GM19035 (cell line): ENCODE measurements around the gene KBTBD3.

ENCODE experiments used
- ATAC-seq: cut with Tn5 transposase; IDR thresholded peaks from one replicate; pipeline ENCODE4 v1.9.1; 2021; ENCODE audit not compliant: unreplicated experiment

The KBTBD3 gene, protein sequence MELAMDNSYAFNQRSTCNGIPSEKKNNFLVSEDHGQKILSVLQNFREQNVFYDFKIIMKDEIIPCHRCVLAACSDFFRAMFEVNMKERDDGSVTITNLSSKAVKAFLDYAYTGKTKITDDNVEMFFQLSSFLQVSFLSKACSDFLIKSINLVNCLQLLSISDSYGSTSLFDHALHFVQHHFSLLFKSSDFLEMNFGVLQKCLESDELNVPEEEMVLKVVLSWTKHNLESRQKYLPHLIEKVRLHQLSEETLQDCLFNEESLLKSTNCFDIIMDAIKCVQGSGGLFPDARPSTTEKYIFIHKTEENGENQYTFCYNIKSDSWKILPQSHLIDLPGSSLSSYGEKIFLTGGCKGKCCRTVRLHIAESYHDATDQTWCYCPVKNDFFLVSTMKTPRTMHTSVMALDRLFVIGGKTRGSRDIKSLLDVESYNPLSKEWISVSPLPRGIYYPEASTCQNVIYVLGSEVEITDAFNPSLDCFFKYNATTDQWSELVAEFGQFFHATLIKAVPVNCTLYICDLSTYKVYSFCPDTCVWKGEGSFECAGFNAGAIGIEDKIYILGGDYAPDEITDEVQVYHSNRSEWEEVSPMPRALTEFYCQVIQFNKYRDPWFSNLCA

DNA sequence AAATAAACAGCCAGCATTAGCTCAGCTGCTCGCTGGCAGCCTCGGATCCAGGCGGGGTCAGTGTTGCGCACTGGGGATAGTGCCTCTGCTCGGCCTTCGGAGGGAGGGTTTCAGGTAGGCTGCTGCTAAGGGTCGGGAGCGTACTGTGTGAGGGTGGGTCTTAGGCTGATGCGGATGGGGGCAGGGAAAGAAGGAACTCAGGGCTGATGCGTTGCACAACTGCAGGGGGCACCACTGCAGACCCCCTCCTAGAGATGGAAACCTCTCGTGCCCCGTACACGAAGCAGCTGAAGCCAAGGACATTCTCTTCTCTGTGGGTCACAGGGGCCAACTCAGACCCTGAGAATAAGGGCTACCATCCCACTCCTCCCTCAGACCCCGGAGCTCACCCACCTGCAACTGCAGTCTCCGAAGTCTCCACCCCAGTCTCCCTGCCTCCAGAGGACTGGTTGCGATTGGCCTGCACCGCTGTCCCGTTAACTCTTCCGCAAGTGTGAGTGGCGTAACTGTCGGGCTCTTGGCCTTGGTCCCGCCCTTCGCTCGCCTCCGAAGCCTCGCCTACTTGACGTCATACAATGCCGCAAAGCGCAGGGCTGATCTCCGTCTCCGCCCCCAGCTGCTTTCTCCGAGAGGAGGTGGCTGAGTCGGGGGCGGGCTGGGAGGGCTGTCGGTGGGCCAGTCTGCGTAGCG is at the start of gene KBTBD3:
Gene KBTBD3 (minus strand): TSS at position 429 of the 690 bp plus-strand sequence. CDS start 18,250 bp downstream, outside the sequence.
- peak; percentile 95 for ATAC-seq

DNA sequence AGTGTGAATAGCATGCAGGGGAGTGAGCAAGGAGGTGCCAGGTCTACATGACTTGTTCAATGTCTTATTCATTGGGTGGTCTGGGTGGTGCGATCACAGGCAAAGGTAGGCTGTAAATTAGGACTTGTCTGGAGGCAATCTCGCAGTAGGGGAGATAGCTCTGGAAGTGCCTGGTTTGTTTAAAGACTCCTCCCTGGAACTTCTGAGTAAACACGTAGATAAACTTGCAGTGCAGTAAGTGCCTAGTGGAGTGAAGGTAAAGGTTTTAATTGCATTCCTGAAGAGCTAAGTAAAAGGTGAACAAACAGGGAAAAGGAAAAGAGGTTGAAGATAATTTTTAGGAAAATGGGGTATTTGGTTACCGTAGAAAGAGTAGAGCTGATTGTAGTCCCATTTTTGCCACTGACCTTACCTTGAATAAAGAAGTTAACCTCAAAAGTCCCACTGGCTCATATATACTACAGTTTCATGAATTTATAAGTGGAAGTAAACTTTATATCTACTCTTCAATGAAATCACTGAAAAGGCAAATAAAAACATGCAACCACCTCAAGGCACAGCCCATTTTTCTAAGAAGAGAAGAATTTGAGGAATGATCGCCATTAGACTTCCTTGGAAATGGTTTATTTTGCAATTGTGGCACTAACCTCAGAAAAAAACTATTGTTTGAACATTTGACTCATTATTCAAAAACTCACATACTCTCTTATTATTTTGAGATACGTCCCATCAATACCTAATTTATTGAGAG is 44.6 kb upstream of the KBTBD3 start:
- no peak for ATAC-seq

DNA sequence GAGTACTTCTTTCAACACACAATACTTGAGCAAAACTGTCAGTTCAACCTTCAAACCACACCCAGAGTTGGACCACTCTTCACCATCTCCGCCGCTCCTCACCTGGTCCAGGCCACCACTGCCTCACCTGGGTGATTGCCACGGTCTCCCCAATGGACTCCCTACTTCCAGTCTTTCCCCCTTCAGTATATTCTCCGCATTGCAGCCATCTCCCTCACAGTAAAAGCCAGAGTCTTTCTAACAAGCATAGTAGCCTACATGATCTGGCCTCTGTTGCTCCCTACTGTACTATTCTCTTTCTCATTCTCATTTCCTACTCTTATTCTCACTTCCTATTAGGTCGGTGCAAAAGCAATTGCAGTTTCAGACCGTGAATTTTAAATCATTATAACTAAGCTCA is 28.8 kb upstream of the KBTBD3 start:
- no peak for ATAC-seq

DNA sequence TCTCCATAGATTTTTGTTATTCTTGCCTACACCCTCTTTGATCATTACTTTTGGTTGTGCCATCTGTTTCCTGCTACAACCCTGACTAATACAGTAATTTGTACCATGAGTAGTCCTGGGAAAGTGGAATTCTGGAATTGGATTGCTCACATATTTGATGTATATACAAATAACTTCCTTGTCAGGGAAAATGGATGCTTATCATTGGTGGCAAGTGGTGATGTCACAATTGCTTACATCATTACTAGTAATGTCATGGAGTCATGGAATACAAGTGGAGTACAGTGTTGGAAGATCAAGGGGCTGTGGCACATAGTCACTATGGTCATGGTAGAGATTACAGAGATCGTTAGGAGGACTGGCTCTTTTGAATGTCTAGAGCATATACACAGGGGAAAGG is 24.7 kb upstream of the KBTBD3 start:
- no peak for ATAC-seq

DNA sequence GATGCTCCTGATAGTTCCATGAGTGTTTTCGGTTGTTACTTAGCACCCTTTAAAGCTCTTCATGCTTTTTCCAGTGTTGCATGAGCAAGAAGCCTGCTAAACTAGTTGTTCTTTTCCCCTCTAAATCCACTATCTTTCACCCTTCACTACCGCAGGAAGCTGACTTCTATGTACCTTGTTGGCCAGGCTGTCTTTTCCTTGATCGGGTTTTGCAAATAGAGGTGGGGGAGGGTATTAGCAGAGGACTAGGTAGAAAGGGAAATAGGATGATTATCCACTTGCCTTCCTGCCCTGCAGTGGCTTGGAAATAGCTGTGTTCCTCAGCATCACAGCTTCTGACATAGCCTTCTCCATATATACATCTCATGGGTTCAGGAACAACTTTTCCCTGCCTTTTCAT is 24.2 kb upstream of the KBTBD3 start:
- no peak for ATAC-seq

DNA sequence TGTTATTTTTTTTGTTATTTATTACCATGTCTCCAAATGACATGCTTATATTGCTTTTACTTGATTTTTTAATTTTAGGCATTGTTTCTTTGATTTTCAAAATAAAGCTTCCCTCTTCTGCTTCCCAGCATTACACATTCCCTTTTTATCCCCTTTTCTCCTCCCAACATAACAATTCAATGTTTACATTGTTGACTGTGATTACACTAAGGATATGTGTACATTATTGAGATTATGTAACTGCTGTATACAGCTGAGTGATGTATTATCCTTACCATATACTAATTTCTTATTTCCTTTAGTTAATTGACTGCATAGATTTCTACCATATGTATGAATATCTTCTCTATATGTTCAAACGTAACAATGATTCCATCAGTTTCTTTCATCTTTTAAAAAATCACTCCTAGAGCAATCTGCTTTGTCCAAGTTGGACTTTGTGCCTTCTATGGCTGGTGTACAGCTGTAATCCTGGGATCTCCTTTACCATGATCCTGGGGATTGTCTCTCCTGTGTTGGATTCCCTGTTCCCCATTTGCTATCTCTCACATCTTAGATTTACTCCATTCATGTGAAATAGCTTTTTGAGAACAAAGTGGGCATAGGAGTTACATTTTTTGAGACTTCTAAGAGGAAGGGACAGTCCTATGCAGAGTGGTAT is 21.9 kb upstream of the KBTBD3 start:
- ATAC-seq = no peak

DNA sequence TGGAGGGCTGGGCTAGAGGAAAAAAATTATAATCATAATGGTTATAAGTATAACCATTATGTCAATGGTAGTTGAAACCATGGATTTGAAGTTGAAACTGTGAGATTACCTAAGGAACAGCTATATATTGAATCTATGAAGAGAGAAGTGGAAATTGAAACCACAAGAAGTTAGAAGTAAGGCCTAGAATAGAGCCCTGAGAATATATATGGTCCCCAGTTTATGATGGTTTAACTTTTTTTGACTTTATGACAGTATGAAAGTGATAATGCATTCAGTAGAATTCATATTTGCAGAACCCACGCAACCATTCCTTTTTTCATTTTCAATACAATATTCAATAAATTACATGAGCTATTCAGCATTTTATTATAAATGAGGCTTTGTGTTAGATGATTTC is 15.3 kb upstream of the KBTBD3 start:
- ATAC-seq = no peak

DNA sequence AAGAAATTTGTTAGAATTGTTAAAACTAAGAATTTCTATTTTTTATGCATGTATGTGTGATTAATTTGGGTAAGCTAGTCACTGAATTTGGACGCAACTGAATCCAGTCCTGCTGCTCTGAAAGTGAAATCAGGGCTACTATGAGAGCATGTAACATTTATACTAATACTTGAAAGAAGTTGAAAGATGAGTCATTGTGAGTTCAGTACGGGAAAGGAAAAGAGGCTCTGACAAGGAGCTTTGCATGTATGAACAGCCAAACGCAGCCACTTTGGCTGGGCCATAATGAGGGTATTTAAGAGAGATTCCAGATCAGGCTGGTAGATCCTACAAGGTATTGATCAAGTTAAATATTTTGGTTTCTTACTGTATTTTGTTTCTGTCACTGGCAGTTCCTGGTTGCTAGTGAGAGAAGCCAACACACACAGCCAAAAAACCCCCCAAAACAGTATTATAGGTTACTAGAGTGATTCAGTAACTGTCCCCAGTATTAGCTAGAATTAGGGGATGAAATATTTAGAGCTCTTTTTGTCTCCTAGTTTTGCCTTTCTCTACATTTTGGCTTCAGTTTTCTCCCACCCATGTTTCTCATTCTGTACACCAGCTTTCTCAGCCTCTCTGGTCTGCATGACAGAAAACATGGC is 14.5 kb upstream of the KBTBD3 start:
- ATAC-seq = peak; percentile 98

DNA sequence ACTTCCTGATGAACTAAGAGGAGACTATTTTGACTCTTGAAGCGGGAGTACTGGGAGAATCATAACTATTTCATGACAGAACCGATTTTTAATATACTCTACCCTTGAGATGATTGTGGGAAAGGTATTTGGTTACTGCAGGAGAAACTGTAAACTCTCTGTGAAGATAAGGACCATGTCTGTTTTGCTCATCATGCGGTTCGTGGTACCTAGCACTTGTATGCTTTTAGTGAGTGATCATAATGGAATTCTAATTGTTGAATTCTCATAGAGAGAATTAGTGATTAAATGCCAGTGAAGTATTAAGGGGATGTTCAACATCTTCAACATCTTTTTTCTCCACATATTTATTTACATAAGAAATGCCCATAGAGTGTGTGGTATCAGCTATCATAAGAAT is 11.7 kb upstream of the KBTBD3 start:
- no peak for ATAC-seq

DNA sequence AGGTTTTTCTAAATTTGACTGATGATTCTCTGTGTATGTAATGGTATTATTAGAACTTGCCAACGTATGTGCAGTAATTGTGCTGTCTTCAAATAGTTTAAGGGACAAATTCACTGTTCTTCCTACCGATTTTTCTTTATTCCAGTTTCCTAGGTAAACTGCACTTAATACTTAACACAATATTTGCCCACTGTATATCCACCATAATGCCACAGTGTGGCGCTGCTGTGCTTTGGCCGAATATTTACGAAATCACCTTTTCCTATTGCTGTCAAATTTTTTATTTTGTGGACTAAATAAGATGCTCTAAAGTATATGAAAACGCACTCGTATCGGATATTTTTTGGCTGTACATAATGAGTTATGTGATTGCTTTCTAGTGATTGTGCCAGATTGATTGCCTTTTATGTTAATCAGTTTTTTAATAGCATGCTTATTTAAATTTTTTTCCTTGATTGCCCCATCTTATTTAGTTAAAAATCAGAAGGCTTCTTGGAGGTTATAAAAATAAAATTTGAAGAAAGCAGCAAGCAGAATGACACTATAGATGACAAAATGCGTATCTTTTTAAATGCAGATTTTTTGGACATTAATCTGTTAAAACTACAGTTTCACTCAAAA is 10.8 kb upstream of the KBTBD3 start:
- peak; percentile 33 for ATAC-seq

DNA sequence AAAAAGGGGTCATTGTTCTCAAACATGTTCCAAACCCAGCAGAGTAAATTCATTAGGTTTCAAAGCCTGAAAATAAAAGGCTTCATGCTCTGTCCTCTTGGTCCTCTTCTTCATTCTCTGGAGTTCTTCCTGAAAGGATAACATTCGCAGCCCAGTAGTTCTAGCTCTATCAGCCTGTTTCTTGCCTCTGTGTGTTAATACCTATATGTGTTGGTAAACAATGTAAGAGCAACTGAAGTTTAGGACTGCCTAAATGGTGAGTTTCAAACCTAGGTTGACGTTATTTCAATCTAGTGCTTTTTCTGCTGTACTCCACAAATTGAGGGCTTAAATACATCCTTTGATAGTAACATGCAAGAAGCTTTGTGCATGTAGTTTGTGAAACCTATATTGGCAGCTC is 9.7 kb upstream of the KBTBD3 start:
- ATAC-seq = no peak

DNA sequence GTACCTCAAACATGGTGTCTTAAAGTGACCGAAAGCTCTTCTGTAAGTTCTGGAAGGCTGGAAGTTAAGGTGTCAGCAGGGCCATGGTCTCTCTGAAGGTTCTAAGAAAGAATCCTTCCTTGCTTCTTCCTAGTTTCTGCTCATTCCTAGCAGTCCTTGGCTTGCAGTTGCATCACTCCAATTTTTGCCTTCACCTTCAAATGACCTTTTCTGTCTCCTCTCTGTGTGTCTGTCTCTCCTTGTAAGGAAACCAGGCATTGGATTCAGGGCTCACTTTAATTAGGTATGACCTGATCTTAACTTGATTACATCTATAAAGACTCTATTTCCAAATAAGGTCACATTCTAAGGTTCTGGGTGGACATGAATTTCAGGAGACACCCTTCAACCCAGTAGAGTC is 9.0 kb upstream of the KBTBD3 start:
- no peak for ATAC-seq

DNA sequence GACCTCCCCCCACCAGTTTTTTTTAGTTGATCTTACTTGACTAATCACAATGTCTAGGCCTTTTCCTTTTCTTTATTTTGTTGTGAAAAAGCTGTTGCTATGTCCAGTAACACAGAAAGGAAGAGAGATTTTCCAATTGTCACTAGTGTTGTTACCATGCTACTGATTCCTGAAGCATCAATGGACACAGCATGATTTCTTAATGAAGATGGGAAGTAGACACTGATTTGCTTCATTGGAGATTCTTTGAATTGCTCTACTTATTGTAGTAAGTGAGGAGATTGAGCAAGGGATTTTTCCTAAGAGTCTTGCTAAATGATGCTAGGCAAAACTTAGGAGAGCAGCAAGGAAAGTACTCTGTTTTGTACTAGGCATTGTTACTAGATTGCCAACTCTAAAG is 4.9 kb upstream of the KBTBD3 start:
- ATAC-seq = no peak

DNA sequence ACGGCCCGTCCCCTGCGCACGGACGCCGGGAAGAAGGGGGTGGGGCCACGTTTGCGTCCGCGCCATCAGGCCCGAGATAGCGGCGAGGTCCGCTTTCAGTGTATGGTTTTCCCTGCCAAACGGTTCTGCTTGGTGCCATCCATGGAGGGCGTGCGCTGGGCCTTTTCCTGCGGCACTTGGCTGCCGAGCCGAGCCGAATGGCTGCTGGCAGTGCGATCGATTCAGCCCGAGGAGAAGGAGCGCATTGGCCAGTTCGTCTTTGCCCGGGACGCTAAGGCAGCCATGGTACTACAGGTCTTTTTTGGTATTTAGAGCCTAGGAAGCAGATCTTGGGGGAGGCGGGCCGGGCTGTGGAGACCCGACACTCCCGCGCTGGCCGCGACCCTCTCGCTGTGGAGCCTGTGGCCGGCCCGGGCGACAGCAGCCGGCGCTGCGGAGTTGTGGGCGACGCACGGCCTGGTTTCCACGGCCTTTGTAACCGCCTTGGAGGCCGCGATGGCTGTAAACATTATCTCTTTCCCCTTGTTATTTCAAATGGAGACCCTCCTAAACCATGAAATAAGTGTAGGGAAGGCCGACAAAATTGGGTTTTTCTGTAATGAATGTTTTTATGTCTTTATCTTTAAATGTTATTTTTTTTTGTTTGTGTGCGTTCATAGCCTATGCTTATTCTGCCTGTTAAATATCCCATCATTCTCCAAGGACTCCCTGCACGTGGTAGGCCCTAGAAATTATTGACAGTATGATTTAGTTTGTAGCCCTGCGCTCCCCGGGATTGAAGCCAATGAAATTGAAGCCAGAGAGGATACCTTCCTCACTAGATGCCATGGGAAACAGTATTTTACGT is 685 bp upstream of the KBTBD3 start, which contains the start of gene AASDHPPT:
Gene AASDHPPT (plus strand): TSS at position 54 of the 847 bp plus-strand sequence. CDS start 49 bp downstream, at position 103.
- peak; percentile 26 for ATAC-seq

DNA sequence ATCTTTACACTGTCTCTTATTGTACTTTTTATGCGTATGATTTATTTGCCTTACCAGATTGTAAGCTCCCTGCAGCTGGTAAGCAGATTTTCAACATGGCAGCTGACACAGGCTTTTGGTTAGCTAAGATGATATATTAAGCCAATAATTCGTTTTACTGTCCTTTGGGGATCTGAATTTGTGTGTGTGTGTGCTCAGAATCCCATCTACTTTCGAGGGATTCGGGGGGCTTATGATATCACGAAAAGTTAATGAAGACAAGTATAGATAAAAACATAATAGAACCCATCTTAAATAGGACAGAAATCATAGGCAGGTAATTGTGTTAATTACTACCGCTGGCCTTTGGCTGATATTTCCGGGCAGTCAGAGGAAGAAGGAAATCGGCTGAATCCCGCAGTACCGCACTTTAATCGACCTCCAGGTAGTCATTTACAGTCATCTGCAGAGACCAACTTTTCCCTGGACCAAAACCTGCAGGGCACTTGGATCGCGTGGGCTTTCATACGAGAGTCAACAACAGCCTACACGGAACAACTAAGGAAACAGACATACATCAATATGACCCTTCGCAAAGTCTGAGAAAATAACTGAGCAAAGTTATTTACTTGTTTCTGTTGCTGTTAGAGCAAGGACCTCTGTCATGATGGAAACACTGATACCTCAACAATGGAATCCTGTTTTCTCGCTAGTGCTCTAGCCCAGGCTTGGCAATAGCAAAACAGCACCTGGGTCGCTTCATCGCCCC is 802 bp downstream of the KBTBD3 start:
- ATAC-seq = no peak

DNA sequence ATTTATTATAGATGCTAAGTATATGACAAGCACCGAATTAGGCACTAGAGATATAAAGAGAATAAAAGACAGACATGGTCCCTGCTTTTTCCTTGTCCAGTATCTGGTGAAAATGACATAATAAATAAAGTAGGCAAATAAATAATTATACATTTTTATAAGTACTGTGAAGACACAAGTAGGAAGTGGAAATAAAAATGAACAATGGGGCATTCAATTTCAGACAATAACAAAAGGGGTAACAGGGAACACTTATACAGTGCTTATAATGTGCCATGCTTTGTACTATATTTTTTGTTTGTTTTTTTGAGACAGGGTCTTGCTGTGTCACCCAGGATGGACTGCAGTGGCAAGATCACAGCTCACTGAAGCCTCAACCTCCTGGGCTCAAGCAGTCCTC is 4.3 kb downstream of the KBTBD3 start:
- ATAC-seq = no peak

DNA sequence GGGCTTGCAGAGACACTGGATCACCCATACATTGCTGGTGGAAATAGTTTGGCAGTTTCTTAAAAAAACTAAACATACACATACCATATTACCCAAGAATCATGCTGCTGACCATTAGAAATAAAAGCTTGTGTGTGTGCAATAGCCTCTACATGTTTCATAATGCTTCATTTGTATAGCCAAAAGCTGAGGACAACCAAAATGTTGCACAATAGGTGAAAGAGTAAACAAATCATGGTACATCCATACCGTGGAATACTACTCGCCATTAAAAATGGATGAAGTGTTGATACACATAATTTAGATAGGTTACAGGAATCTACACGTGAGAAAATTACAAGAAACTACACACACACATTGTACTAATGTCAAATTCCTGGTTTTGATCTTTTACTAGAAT is 6.5 kb downstream of the KBTBD3 start:
- ATAC-seq = no peak

DNA sequence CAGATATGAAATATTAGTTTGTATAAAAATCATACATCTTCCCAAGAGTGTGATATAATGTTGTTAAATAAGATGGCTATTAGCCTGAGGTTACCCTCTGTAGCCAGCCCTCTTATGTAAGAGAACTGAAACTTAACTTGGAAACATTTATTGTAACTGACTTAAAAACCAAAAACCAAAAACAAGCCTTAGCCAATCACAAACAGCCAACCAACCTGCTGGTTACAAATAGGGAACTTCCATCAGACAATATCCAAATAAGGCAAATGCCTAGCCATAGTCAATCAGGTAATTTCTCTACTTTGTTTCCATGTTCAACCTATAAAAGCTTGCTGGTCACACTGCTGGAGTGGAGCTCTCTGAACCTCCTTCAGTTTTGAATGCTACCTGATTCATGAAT is 14.1 kb downstream of the KBTBD3 start:
- ATAC-seq = no peak
